Stimulated activated CD8-positive, alpha-beta memory T cell treated with anti-CD3 and anti-CD28 coated beads, Interleukin-7, amount 100 ng/mL, for 48 hours (primary cell): ENCODE measurements around the gene UTS2.

ENCODE experiments used
- DNase-seq, 2 donors: peaks; one replicate each; pipeline ENCODE4 v3.0.0-alpha.2; 2020; ENCODE audit warnings: low read depth in 1 of 2; ENCODE audit errors: extremely low read depth in 1 of 2

Gene UTS2

GRCh38 chr1:7813677-7814373 lies 39.0 kb downstream of the UTS2 start:
- DNase-seq, result no peak

- no peak for DNase-seq
These were observed 41.4 kb downstream of the UTS2 start for GRCh38 chr1:7811476-7811875.

- peak; percentile 26 to 40 for DNase-seq
These were observed 42.5 kb downstream of the UTS2 start for GRCh38 chr1:7810395-7810794.

GRCh38 chr1:7809742-7810141 lies 43.1 kb downstream of the UTS2 start:
- DNase-seq, result no peak

GRCh38 chr1:7808253-7808844 lies 44.5 kb downstream of the UTS2 start:
- no peak for DNase-seq

GRCh38 chr1:7805460-7805859 lies 47.4 kb downstream of the UTS2 start:
- DNase-seq, result no peak
